WERI-Rb-1 (cell line): ENCODE measurements around the gene CALHM2.

ENCODE experiments used
- DNase-seq: peaks from one replicate; pipeline ENCODE4 v3.0.0-alpha.2; 2020
- H3K27ac ChIP-seq: fragments of 250-450 bp; sonication (Bioruptor Pico); 2 replicates; pipeline ENCODE4 v1.5.1; 2020; ENCODE audit warnings: mild to moderate bottlenecking, moderate library complexity
- H3K27me3 ChIP-seq: fragments of 250-450 bp; sonication (Bioruptor Pico); 2 replicates; pipeline ENCODE4 v1.5.1; 2021; ENCODE audit warnings: mild to moderate bottlenecking, low read depth, moderate library complexity; ENCODE audit not compliant: insufficient read depth, severe bottlenecking
- H3K36me3 ChIP-seq: fragments of 250-450 bp; sonication (Bioruptor Pico); 2 replicates; pipeline ENCODE4 v1.5.1; 2020; ENCODE audit warnings: mild to moderate bottlenecking, moderate library complexity
- H3K4me3 ChIP-seq: 2 replicates; pipeline ENCODE4 v1.5.1; 2011; ENCODE audit warnings: low read depth, mild to moderate bottlenecking, control low read depth, low read length
- H3K9me3 ChIP-seq: fragments of 250-450 bp; sonication (Bioruptor Pico); 2 replicates; pipeline ENCODE4 v1.5.1; 2021; ENCODE audit warnings: mild to moderate bottlenecking, moderate library complexity; ENCODE audit not compliant: severe bottlenecking
- TF ChIP-seq, protein P1 (sequence below): IDR thresholded peaks from 2 replicates; pipeline ENCODE4 v1.5.1; 2011; ENCODE audit warnings: low read depth, mild to moderate bottlenecking, control low read depth, inconsistent platforms, low read length

Gene CALHM2

GRCh38 chr10:103451091-103451813, 918 bp downstream of the CALHM2 start:
- TF ChIP-seq, protein P1, sequence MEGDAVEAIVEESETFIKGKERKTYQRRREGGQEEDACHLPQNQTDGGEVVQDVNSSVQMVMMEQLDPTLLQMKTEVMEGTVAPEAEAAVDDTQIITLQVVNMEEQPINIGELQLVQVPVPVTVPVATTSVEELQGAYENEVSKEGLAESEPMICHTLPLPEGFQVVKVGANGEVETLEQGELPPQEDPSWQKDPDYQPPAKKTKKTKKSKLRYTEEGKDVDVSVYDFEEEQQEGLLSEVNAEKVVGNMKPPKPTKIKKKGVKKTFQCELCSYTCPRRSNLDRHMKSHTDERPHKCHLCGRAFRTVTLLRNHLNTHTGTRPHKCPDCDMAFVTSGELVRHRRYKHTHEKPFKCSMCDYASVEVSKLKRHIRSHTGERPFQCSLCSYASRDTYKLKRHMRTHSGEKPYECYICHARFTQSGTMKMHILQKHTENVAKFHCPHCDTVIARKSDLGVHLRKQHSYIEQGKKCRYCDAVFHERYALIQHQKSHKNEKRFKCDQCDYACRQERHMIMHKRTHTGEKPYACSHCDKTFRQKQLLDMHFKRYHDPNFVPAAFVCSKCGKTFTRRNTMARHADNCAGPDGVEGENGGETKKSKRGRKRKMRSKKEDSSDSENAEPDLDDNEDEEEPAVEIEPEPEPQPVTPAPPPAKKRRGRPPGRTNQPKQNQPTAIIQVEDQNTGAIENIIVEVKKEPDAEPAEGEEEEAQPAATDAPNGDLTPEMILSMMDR, result no peak
- no peak overlapping the region for H3K4me3 ChIP-seq
- no peaks in the 10 kb centered on the region for H3K27me3 ChIP-seq
- DNase-seq, result no peak
- H3K27ac ChIP-seq, result no peak overlapping the region
- H3K36me3 ChIP-seq, result peaks cover 12% of the 10 kb centered on the region
- H3K9me3 ChIP-seq, result no peaks in the 10 kb centered on the region

DNA sequence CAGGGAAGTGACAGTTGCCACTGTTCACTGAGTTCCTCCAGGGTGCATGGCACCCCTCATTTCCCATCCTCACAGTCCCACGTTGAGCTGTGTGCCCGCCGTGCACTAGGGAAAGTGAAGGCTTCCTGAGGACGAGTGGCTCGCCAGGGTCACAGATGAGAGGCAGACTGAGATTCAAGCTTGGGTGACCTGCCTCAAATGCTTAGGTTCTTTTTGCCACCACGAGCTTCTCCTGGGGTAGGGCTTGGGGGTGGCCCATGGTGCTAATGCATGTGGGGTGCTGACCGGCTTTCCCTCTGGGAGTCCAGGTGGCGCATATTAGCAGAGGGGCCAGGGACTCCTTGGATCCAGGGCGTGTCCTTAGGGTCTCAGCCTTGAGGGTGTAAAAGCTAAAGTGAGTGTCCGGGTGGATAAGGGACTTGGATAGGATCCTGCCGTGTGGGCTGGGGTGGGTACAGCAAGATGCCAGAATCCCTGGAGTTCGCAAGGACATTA, 1.9 kb downstream of the CALHM2 start:
- TF ChIP-seq, protein P1, result no peak
- H3K9me3 ChIP-seq, result no peaks in the 10 kb centered on the region
- H3K27ac ChIP-seq, result no peak overlapping the region
- no peaks in the 10 kb centered on the region for H3K27me3 ChIP-seq
- H3K4me3 ChIP-seq, result no peak overlapping the region
- no peak for DNase-seq
- H3K36me3 ChIP-seq, result peaks cover 22% of the 10 kb centered on the region

DNA sequence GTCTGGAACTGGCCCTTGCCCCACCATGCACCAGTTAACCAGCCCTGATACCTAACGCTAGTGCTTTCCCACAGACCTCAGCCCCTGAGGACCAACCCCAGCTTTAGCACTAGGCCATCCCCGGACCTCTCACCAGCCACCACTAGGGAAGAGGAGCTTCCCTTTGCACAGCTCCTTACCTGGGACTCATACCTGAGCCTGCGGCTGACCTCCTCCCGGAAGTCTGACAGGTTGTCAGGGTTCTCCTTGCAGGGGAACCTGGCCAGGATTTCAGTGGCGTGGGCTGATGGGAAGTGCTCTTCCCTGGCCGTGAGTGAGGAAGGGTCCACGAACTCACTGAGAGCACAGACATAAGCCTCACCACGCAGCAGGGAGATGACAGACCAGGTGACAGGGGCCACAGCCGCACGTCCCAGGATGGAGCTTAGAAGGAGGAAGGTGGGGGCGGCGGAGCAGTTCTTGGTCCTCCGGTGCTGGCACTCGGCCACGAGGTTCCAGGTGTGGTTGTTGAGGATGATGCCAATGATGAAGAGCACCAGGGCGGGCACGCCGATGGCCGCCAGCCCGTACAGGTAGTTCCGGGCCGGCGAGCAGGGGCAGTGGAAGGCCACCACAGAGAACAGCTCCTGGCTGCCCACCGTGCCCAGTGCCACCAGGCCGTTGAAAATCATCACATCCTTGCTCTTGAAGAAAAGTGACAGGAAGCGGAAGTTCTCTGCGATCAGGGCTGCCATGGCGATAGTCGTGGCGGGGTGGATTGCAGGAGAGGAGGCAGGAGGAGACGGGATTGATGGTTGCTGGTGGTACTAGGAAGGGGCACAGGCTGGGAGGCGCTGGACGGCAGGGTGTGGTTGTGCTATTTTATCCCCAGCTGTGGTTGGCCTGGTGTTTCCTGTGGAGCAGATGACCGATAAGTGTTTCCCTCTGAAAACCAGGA, 2.7 kb downstream of the CALHM2 start:
- Histone ChIP-seq H3K27ac (no peak overlapping the region), H3K27me3 (no peaks in the 10 kb centered on the region), H3K9me3 (no peaks in the 10 kb centered on the region), H3K36me3 (peaks cover 30% of the 10 kb centered on the region), H3K4me3 (no peak overlapping the region)
- no peak for DNase-seq
- TF ChIP-seq, protein P1, result no peak

DNA sequence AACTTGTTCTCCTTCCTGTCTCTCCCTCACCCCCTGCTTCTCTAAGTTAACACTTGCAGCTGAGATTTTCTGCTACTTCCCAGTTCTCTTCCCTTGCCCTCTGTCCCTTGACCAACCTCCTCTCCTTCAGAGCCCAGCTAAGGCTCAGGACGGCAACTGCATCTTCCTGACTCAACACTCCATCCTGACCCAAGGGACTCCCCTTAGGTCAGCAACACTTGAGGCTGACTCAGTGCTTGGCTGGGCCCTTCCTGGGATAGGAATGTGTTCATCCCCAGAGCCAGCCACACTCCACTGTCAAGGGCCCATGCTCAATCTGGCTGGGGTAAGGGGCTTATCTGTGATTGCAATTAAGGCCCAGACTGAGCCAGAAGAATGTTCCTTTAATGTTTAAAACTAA, 3.4 kb downstream of the CALHM2 start:
- TF ChIP-seq, protein P1, result no peak
- DNase-seq, result no peak
- Histone ChIP-seq H3K27ac (no peak overlapping the region), H3K4me3 (no peak overlapping the region), H3K36me3 (peaks cover 37% of the 10 kb centered on the region), H3K27me3 (no peaks in the 10 kb centered on the region), H3K9me3 (no peaks in the 10 kb centered on the region)

- Histone ChIP-seq H3K4me3 (no peak overlapping the region), H3K27me3 (no peaks in the 10 kb centered on the region), H3K9me3 (no peaks in the 10 kb centered on the region), H3K27ac (no peak overlapping the region), H3K36me3 (peaks cover 51% of the 10 kb centered on the region)
- TF ChIP-seq, protein P1, result no peak
- no peak for DNase-seq
Measured at GRCh38 chr10:103447187-103447586, 5.0 kb downstream of the CALHM2 start.
